ENCODE measurements around the gene ANGPTL8.

- TF ChIP-seq POLR2A (IDR thresholded peaks at IDR 0.05; ENCODE audit: low read depth, low read length) (no peak), POLR2AphosphoS5 (IDR thresholded peaks at IDR 0.05; ENCODE audit: insufficient read depth, low read depth, low read length) (no peak), CTCF (IDR thresholded peaks at IDR 0.05; ENCODE audit: extremely low read depth in 1 of 2, insufficient read depth in 1 of 2, low read depth in 1 of 2, low read length in 2 of 2) (no peak), MYC (IDR thresholded peaks at IDR 0.05; ENCODE audit: low read depth, low read length) (no peak), EZH2 (IDR thresholded peaks at IDR 0.05; ENCODE audit: borderline replicate concordance, low read depth, low read length, severe bottlenecking) (no peak), MAX (IDR thresholded peaks at IDR 0.05; ENCODE audit: insufficient read depth, insufficient read length) (no peak), JUN (IDR thresholded peaks at IDR 0.05; ENCODE audit: borderline replicate concordance, insufficient read depth, insufficient read length, low read depth) (no peak)
These were observed 52.0 kb downstream of the ANGPTL8 start for GRCh38 chr19:11291415-11291814.
